KMS-11 (cell line): ENCODE measurements around the gene SPATA6L.

Source experiments
- H2AFZ ChIP-seq: fragments of 200-600 bp; sonication (generic); 2 replicates; pipeline ENCODE4 v1.6.1; 2016; ENCODE audit warnings: antibody characterized with exemption, mixed run types, low read depth
- H3K27ac ChIP-seq: fragments of 200-600 bp; sonication (generic); 2 replicates; pipeline ENCODE4 v1.6.1; 2016; ENCODE audit warnings: mild to moderate bottlenecking, mixed run types
- H3K27me3 ChIP-seq: fragments of 200-600 bp; sonication (generic); 2 replicates; pipeline ENCODE4 v1.6.1; 2017; ENCODE audit warnings: mild to moderate bottlenecking, low read depth, mixed run types, moderate library complexity; ENCODE audit not compliant: insufficient read depth
- H3K36me3 ChIP-seq: fragments of 200-600 bp; sonication (generic); 2 replicates; pipeline ENCODE4 v1.6.1; 2017; ENCODE audit warnings: mild to moderate bottlenecking, mixed run types; ENCODE audit not compliant: insufficient read depth
- H3K4me1 ChIP-seq: fragments of 200-600 bp; sonication (generic); 2 replicates; pipeline ENCODE4 v1.6.1; 2016; ENCODE audit warnings: mild to moderate bottlenecking, low read depth, mixed run types; ENCODE audit not compliant: poor library complexity, severe bottlenecking
- H3K4me2 ChIP-seq: fragments of 200-600 bp; sonication (generic); 2 replicates; pipeline ENCODE4 v1.7.0; 2016; ENCODE audit warnings: mild to moderate bottlenecking, mixed run types
- H3K4me3 ChIP-seq: fragments of 200-600 bp; sonication (generic); IDR thresholded peaks from 2 replicates; pipeline ENCODE4 v1.6.1; 2017; ENCODE audit warnings: low read depth, low read length, mixed read lengths; ENCODE audit not compliant: insufficient read depth
- H3K79me2 ChIP-seq: fragments of 200-600 bp; sonication (generic); 2 replicates; pipeline ENCODE4 v1.6.1; 2016; ENCODE audit warnings: low read depth, mixed run types; ENCODE audit not compliant: insufficient read depth
- H3K9ac ChIP-seq: fragments of 200-600 bp; sonication (generic); 2 replicates; pipeline ENCODE4 v1.6.1; 2016; ENCODE audit warnings: mild to moderate bottlenecking, mixed run types
- H4K20me1 ChIP-seq: fragments of 200-600 bp; sonication (generic); 2 replicates; pipeline ENCODE4 v1.6.1; 2016; ENCODE audit warnings: mild to moderate bottlenecking, mixed run types; ENCODE audit not compliant: insufficient read depth
- CTCF ChIP-seq: fragments of 200-600 bp; sonication (generic); conservative IDR thresholded peaks from 2 replicates; pipeline ENCODE4 v1.6.1; 2017; ENCODE audit warnings: low read depth, mild to moderate bottlenecking, antibody characterized with exemption, low read length, moderate library complexity, mixed read lengths

SPATA6L gene

GRCh38 chr9:4706971-4707622 is 40.8 kb upstream of the SPATA6L start:
- Histone ChIP-seq H3K9ac (no peak overlapping the region), H3K36me3 (no peaks in the 10 kb centered on the region; the same call in 1 of the 2 replicates), H3K4me1 (no peaks in the 10 kb centered on the region), H2AFZ (no peak overlapping the region), H3K4me3 (no peak overlapping the region), H3K79me2 (no peaks in the 10 kb centered on the region), H3K27me3 (no peaks in the 10 kb centered on the region), H3K27ac (no peak overlapping the region), H3K4me2 (no peak overlapping the region), H4K20me1 (no peaks in the 10 kb centered on the region)
- TF ChIP-seq CTCF, result no peak

DNA sequence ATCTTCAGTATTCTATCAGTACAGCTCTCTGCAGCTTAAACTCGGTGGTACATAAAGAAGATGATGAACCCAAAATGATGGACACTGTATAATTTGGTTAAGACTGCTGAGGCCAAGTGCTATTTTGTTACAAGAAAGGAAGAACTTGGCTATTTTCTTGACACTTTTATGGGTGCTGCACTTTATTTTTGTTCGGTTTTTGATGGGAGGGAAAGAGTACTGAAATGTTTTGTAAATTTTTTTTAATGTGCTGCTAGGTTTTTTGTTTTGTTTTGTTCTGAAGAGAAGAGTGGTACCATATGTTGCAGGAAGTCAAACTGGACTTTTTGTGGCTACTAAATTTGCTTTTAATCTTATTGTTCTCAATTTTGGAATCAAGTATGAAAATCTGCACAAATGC is 39.7 kb upstream of the SPATA6L start:
- no peak overlapping the region for H3K4me2 ChIP-seq
- no peaks in the 10 kb centered on the region for H3K79me2 ChIP-seq
- H3K4me3 ChIP-seq, result no peak overlapping the region
- H3K27ac ChIP-seq, result no peak overlapping the region
- no peaks in the 10 kb centered on the region for H3K27me3 ChIP-seq
- H4K20me1 ChIP-seq, result no peaks in the 10 kb centered on the region
- no peak for TF ChIP-seq CTCF
- H3K4me1 ChIP-seq, result no peaks in the 10 kb centered on the region
- no peak overlapping the region for H2AFZ ChIP-seq
- H3K36me3 ChIP-seq, result no peaks in the 10 kb centered on the region; the same call in 1 of the 2 replicates
- no peak overlapping the region for H3K9ac ChIP-seq

GRCh38 chr9:4704129-4704528 is 37.8 kb upstream of the SPATA6L start:
- Histone ChIP-seq H3K4me1 (no peaks in the 10 kb centered on the region), H3K9ac (no peak overlapping the region), H3K4me2 (no peak overlapping the region), H3K4me3 (no peak overlapping the region), H3K36me3 (no peaks in the 10 kb centered on the region; the same call in 1 of the 2 replicates), H3K27ac (no peak overlapping the region), H3K27me3 (no peaks in the 10 kb centered on the region), H2AFZ (no peak overlapping the region), H4K20me1 (no peaks in the 10 kb centered on the region), H3K79me2 (no peaks in the 10 kb centered on the region)
- TF ChIP-seq CTCF, result no peak

DNA sequence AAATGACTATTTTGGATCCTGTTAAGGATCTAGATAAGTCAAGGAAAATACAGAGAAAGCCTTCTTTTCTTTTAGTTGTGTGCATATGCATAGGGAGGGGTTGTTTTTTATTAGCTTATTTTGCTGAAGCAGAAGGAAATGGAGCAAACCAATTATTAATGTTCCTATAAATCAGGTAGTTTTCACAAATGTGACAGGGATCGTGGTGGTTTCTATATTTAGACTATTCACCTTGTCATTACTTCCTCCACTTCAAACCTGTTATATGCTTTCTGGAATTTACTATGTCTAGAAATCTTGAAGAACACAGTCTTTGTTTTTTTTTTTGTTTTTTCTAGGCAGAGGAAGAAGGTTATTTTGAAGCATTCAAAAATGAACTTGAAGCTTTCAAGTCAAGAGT is 35.2 kb upstream of the SPATA6L start:
- H3K27me3 ChIP-seq, result no peaks in the 10 kb centered on the region
- H3K4me1 ChIP-seq, result no peaks in the 10 kb centered on the region
- H3K79me2 ChIP-seq, result no peaks in the 10 kb centered on the region
- no peak overlapping the region for H3K4me3 ChIP-seq
- no peak overlapping the region for H3K9ac ChIP-seq
- no peak for TF ChIP-seq CTCF
- no peak overlapping the region for H2AFZ ChIP-seq
- H3K4me2 ChIP-seq, result no peak overlapping the region
- H4K20me1 ChIP-seq, result no peaks in the 10 kb centered on the region
- H3K36me3 ChIP-seq, result no peaks in the 10 kb centered on the region
- no peak overlapping the region for H3K27ac ChIP-seq
